Endothelial cell of umbilical vein (primary cell): ENCODE results near the gene WHRN.

Experiments used
- CTCF ChIP-seq, 2 donors: IDR thresholded peaks; 1 replicate in 1 of 2; 2 replicates in 1 of 2; pipeline ENCODE4 v1.5.1; 2011; ENCODE audit warnings: low read length in 2 of 2, mild to moderate bottlenecking in 2 of 2, moderate library complexity in 2 of 2, control low read depth in 1 of 2, inconsistent platforms in 1 of 2, low read depth in 1 of 2; ENCODE audit not compliant: insufficient read depth in 1 of 2; ENCODE audit errors: extremely low read depth in 1 of 2
- EZH2 ChIP-seq: IDR thresholded peaks from 2 replicates; pipeline ENCODE4 v1.6.1; 2012; ENCODE audit warnings: borderline replicate concordance, low read depth, mild to moderate bottlenecking, moderate library complexity, low read length, inconsistent platforms; ENCODE audit not compliant: severe bottlenecking
- FOS ChIP-seq: IDR thresholded peaks from 2 replicates; pipeline ENCODE4 v1.6.1; 2011; ENCODE audit warnings: mild to moderate bottlenecking, low read length, moderate library complexity, borderline replicate concordance; ENCODE audit not compliant: insufficient read depth
- GATA2 ChIP-seq: IDR thresholded peaks from 2 replicates; pipeline ENCODE4 v1.7.0; 2011; ENCODE audit warnings: low read depth, mild to moderate bottlenecking, moderate library complexity, mixed read lengths, low read length; ENCODE audit not compliant: insufficient read length, insufficient read depth
- JUN ChIP-seq: IDR thresholded peaks from 2 replicates; pipeline ENCODE4 v1.6.1; 2011; ENCODE audit warnings: borderline replicate concordance, low read depth; ENCODE audit not compliant: insufficient read length, insufficient read depth
- MAX ChIP-seq: IDR thresholded peaks from 2 replicates; pipeline ENCODE4 v1.6.1; 2011; ENCODE audit not compliant: insufficient read depth, insufficient read length
- MYC ChIP-seq: IDR thresholded peaks from one replicate; pipeline ENCODE4 v1.6.1; 2011; ENCODE audit warnings: mild to moderate bottlenecking, low read depth, low read length
- POLR2A ChIP-seq: IDR thresholded peaks from 2 replicates; pipeline ENCODE4 v1.6.1; 2012; ENCODE audit warnings: low read depth, mild to moderate bottlenecking, control low read depth, low read length
- POLR2AphosphoS5 ChIP-seq: IDR thresholded peaks from 2 replicates; pipeline ENCODE4 v1.6.1; 2012; ENCODE audit warnings: low read depth, mild to moderate bottlenecking, control low read depth, low read length, moderate library complexity; ENCODE audit not compliant: insufficient read depth

GRCh38 chr9:114369216-114370130, 135.8 kb downstream of the WHRN start:
- no peak for TF ChIP-seq CTCF (IDR thresholded peaks at IDR 0.05; ENCODE audit: extremely low read depth in 1 of 2, insufficient read depth in 1 of 2, low read depth in 1 of 2, low read length in 2 of 2)
- TF ChIP-seq POLR2A = no peak
- TF ChIP-seq GATA2 = no peak
- TF ChIP-seq EZH2 = no peak
- no peak for TF ChIP-seq MYC
- TF ChIP-seq MAX = no peak
- no peak for TF ChIP-seq POLR2AphosphoS5
- no peak for TF ChIP-seq FOS
- no peak for TF ChIP-seq JUN
